Activated T-helper 2 cell treated with anti-CD3 and anti-CD28 coated beads, Interferon-gamma antibody, Interleukin-2, Interleukin-4, amounts not matched to agents 10 μg/mL and 5 μg/mL and 100 μg/mL, durations not matched to agents 14 hours and 24 hours and 36 hours (primary cell): ENCODE results near the gene VWA5A. TPM values are rescaled to one million over a fixed set of nuclear protein-coding genes. Genes with fewer than 3 reads are reported as not detected.
"Not testable (repeated sequence)": the region's sequence is repeated elsewhere in the genome, so short reads cannot be mapped to it uniquely, and the experiment has no call there.

Source experiments
- DNase-seq: peaks from one replicate; pipeline ENCODE4 v3.0.0; 2021; ENCODE audit warnings: low spot score
- H3K27ac Mint-ChIP-seq: one replicate; pipeline ENCODE4 v1.8.0; 2021; ENCODE audit warnings: mixed read lengths
- H3K27me3 Mint-ChIP-seq: one replicate; pipeline ENCODE4 v1.8.0; 2021; ENCODE audit warnings: low read depth, mixed read lengths
- H3K36me3 Mint-ChIP-seq: one replicate; pipeline ENCODE4 v1.8.0; 2021; ENCODE audit warnings: low read depth, mixed read lengths
- H3K4me1 Mint-ChIP-seq: one replicate; pipeline ENCODE4 v1.8.0; 2021; ENCODE audit warnings: low read depth, mixed read lengths
- H3K4me3 Mint-ChIP-seq: one replicate; pipeline ENCODE4 v1.8.0; 2021; ENCODE audit warnings: low read depth, mild to moderate bottlenecking, moderate library complexity, mixed read lengths
- H3K9me3 Mint-ChIP-seq: one replicate; pipeline ENCODE4 v1.8.0; 2021; ENCODE audit warnings: mixed read lengths
- intact Hi-C: fragments of 100-400 bp; cut with micrococcal nuclease; formaldehyde crosslinking; loops from one replicate; pipeline ENCODE4 v1.15.1; 2023
- total RNA-seq: library from RNA; stranded (reverse); gene quantifications from 2 replicates; pipeline ENCODE4 v1.2.3, GENCODE V29; 2022

The VWA5A gene
- total RNA-seq, 1 donor from 2014 or later, result 4.6 TPM

- intact Hi-C loops, result no loop called here
- Mint-ChIP-seq H3K27me3 (peaks cover 8% of the 10 kb centered on the region), H3K4me3 (no peak overlapping the region), H3K27ac (no peak overlapping the region), H3K9me3 (no peaks in the 10 kb centered on the region), H3K4me1 (no peaks in the 10 kb centered on the region), H3K36me3 (no peaks in the 10 kb centered on the region)
- DNase-seq, result no peak
Observed at GRCh38 chr11:124153821-124154220, 38.6 kb downstream of the VWA5A start.

- no peaks in the 10 kb centered on the region for H3K36me3 Mint-ChIP-seq
- peaks cover 11% of the 10 kb centered on the region for H3K27me3 Mint-ChIP-seq
- H3K9me3 Mint-ChIP-seq, result no peaks in the 10 kb centered on the region
- no peak overlapping the region for H3K27ac Mint-ChIP-seq
- no peaks in the 10 kb centered on the region for H3K4me1 Mint-ChIP-seq
- intact Hi-C loops, result no loop called here
- H3K4me3 Mint-ChIP-seq, result no peak overlapping the region
- no peak for DNase-seq
Observed at GRCh38 chr11:124159481-124159880, 44.2 kb downstream of the VWA5A start.

- Mint-ChIP-seq H3K9me3 (no peaks in the 10 kb centered on the region), H3K27me3 (peaks cover 8% of the 10 kb centered on the region), H3K27ac (no peak overlapping the region), H3K4me1 (no peaks in the 10 kb centered on the region), H3K36me3 (no peaks in the 10 kb centered on the region), H3K4me3 (no peak overlapping the region)
- intact Hi-C loops, result no loop called here
- no peak for DNase-seq
Observed at GRCh38 chr11:124160986-124161385, 45.7 kb downstream of the VWA5A start.

DNA sequence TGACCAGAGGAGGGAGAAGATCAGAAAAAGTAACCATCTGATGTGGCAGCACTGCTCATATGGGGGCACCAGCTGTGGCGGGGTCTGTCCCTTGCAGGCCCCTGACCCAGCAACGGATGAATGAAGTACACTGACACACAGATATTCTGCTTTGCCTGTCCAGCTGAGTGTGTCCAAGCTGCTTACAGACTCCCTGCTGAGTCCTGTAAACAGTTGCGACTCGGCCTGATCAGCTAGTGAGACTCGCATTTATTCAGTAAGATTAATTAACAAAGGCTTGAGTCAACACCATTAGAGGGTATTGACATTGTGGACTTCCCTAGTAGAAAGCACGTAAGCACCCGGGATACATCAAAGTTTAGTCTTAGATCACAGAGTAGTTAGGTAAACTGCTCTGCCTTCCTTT is 52.6 kb downstream of the VWA5A start:
- DNase-seq, result no peak
- peaks cover 6% of the 10 kb centered on the region for H3K27me3 Mint-ChIP-seq
- no peak overlapping the region for H3K4me3 Mint-ChIP-seq
- no peak overlapping the region for H3K27ac Mint-ChIP-seq
- H3K9me3 Mint-ChIP-seq, result no peaks in the 10 kb centered on the region
- H3K4me1 Mint-ChIP-seq, result no peaks in the 10 kb centered on the region
- H3K36me3 Mint-ChIP-seq, result no peaks in the 10 kb centered on the region
- intact Hi-C loops, result no loop called here

DNA sequence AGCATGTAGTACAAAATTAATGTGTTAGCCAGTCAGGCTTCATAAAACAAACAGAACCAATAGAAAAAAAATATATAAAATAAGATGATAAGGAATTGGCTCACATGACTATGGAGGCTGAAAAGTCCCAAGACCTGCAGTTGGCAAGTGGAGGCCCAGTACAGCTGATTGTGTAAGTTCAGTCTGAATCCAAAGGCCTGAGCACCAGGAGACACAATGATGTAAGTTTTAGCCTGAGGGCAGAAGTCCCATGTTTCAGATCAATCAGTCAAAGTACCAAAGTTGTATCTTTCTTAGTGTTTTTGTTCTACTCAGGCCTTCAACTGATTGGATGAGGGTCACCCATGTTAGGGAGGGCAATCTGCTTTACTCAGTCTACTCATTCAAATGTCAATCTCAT is 53.5 kb downstream of the VWA5A start:
- DNase-seq, result no peak
- no peaks in the 10 kb centered on the region for H3K4me1 Mint-ChIP-seq
- intact Hi-C loops, result no loop called here
- no peaks in the 10 kb centered on the region for H3K9me3 Mint-ChIP-seq
- H3K36me3 Mint-ChIP-seq, result no peaks in the 10 kb centered on the region
- H3K27me3 Mint-ChIP-seq, result peaks cover 4% of the 10 kb centered on the region
- no peak overlapping the region for H3K27ac Mint-ChIP-seq
- no peak overlapping the region for H3K4me3 Mint-ChIP-seq

DNA sequence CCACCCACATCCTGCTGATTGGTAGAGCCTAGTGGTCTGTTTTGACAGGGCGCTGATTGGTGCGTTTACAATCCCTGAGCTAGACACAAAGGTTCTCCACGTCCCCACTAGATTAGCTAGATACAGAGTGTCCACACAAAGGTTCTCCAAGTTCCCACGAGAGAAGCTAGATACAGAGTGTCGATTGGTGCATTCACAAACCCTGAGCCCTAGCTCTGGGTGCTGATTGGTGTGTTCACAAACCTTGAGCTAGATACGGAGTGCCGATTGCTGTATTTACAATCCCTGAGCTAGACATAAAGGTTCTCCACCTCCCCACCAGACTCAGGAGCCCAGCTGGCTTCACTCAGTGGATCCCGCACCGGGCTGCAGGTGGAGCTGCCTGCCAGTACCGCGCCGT is 55.1 kb downstream of the VWA5A start:
- H3K36me3 Mint-ChIP-seq, H3K4me1 Mint-ChIP-seq, DNase-seq, H3K4me3 Mint-ChIP-seq, H3K27me3 Mint-ChIP-seq, H3K27ac Mint-ChIP-seq, H3K9me3 Mint-ChIP-seq, intact Hi-C loops: not testable (repeated sequence)

- H3K9me3 Mint-ChIP-seq, result no peaks in the 10 kb centered on the region
- H3K36me3 Mint-ChIP-seq, result no peaks in the 10 kb centered on the region
- peaks cover 2% of the 10 kb centered on the region for H3K27me3 Mint-ChIP-seq
- DNase-seq, result no peak
- H3K4me3 Mint-ChIP-seq, result no peak overlapping the region
- H3K27ac Mint-ChIP-seq, result no peak overlapping the region
- intact Hi-C loops, result no loop called here
- no peaks in the 10 kb centered on the region for H3K4me1 Mint-ChIP-seq
Observed at GRCh38 chr11:124170801-124171586, 55.7 kb downstream of the VWA5A start.

DNA sequence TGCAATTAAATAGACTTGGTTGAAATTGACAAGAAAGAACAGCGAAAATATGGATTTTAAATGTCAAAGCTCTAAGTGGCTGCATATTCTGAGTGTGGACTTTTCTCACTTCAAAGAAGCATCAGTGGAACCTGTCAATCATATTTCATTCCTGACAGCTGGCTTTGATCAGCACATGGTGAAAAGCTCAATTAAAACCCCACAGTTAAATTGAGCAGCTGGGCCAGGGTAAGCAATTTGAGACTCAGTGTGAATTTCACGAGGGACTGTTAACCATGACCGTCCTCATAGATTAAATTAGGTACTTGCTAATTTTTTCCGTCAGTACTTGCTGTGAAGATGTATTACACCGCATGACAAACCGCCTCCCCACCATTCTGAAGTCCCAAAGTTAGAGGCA is 56.9 kb downstream of the VWA5A start:
- DNase-seq, result no peak
- H3K4me3 Mint-ChIP-seq, result no peak overlapping the region

GRCh38 chr11:124172599-124172998 is 57.3 kb downstream of the VWA5A start:
- intact Hi-C loops, result no loop called here
- Mint-ChIP-seq H3K27ac (no peak overlapping the region), H3K9me3 (no peaks in the 10 kb centered on the region), H3K4me1 (no peaks in the 10 kb centered on the region), H3K4me3 (no peak overlapping the region), H3K36me3 (no peaks in the 10 kb centered on the region), H3K27me3 (peaks cover 2% of the 10 kb centered on the region)
- no peak for DNase-seq

More for the DNA sequence above, 56.9 kb downstream of the VWA5A start:
- Mint-ChIP-seq H3K36me3 (no peaks in the 10 kb centered on the region), H3K9me3 (no peaks in the 10 kb centered on the region), H3K27ac (no peak overlapping the region), H3K4me1 (no peaks in the 10 kb centered on the region), H3K27me3 (peaks cover 2% of the 10 kb centered on the region)
- intact Hi-C loops, result no loop called here

- H3K4me1 Mint-ChIP-seq, result no peaks in the 10 kb centered on the region
- H3K4me3 Mint-ChIP-seq, result no peak overlapping the region
- intact Hi-C loops, result no loop called here
- H3K9me3 Mint-ChIP-seq, result no peaks in the 10 kb centered on the region
- peaks cover 2% of the 10 kb centered on the region for H3K27me3 Mint-ChIP-seq
- H3K27ac Mint-ChIP-seq, result no peak overlapping the region
- no peaks in the 10 kb centered on the region for H3K36me3 Mint-ChIP-seq
- no peak for DNase-seq
Observed at GRCh38 chr11:124174001-124174583, 58.8 kb downstream of the VWA5A start.

DNA sequence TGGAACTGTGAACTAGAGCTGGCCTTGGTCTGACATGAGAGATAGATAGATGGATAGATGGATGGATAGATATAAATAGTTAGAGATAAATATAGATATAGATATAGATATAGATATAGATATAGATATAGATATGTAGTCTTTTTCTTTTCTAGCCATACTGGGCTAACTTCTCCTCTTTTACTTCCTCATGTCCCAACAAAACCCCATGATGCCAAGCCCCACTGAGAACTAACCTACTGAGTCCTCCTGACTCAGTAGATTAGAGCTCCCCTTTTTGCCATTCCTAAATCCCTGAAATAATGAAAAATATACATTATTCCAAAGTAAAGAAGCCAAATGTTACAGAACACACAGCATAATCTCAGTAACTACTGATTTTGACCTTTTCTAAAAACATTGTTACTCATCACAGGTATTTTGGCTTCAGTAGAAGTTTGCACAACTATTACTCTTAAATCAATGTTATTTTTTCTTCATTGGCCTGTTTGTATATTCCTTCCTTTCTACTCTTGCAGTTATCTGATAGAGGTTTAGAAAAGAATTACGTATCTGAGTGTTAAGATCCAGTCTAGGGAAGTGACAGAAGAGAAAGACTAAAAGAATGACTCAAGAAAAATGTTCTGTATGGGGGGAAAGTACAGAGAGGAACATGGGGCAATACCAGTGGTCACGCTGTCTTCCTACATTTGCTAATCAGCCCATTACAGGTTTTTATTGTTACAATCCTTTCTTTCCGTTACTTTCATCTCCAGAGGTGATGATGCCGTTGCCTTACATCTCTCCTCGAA is 61.9 kb downstream of the VWA5A start:
- Mint-ChIP-seq H3K4me3 (no peak overlapping the region), H3K27ac (no peak overlapping the region), H3K4me1 (no peaks in the 10 kb centered on the region), H3K9me3 (no peaks in the 10 kb centered on the region), H3K36me3 (no peaks in the 10 kb centered on the region), H3K27me3 (peaks cover 4% of the 10 kb centered on the region)
- no peak for DNase-seq
- intact Hi-C loops, result no loop called here

- intact Hi-C loops, result no loop called here
Observed at GRCh38 chr11:124179310-124179709, 64.1 kb downstream of the VWA5A start.

DNA sequence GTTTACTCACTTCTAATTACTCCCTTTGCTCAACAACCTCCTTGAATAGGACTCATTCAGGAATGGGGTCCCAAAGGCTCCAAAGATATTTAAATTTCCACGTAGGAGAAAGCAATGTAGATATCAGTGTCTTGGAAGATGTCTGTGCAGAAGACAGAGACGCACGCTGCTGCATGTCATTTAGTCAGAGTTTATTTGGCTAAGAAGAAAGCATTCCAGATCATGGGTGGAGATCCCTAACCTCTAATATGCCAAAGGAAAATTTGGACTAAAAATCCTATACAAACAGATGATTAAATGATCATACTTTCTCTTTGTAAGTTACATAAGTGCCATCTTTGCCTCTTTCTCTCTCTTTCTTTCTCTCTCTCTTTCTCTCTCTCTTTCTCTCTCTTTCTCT is 67.8 kb downstream of the VWA5A start, which contains the start of gene OR10D3:
Gene OR10D3 (plus strand): TSS at position 278 of the 400 bp plus-strand sequence. CDS start 1,925 bp downstream, outside the sequence.
- intact Hi-C loops, result no loop called here
- Mint-ChIP-seq H3K9me3 (no peaks in the 10 kb centered on the region), H3K36me3 (no peaks in the 10 kb centered on the region), H3K27ac (no peak within 1 kb of the TSS), H3K4me3 (no peak within 1 kb of the TSS), H3K27me3 (peaks cover 10% of the 10 kb centered on the region), H3K4me1 (no peaks in the 10 kb centered on the region)
- DNase-seq, result no peak

More at GRCh38 chr11:124179310-124179709, 64.1 kb downstream of the VWA5A start:
- Mint-ChIP-seq H3K4me1 (no peaks in the 10 kb centered on the region), H3K4me3 (no peak overlapping the region), H3K9me3 (no peaks in the 10 kb centered on the region), H3K27ac (no peak overlapping the region), H3K36me3 (no peaks in the 10 kb centered on the region), H3K27me3 (peaks cover 8% of the 10 kb centered on the region)
- no peak for DNase-seq
